ENCODE data around the gene OR52A1. TPM values are rescaled to one million over a fixed set of nuclear protein-coding genes. Genes with fewer than 3 reads are reported as not detected.

The OR52A1 gene
- polyA plus RNA-seq, 3 donors: not detected

DNA sequence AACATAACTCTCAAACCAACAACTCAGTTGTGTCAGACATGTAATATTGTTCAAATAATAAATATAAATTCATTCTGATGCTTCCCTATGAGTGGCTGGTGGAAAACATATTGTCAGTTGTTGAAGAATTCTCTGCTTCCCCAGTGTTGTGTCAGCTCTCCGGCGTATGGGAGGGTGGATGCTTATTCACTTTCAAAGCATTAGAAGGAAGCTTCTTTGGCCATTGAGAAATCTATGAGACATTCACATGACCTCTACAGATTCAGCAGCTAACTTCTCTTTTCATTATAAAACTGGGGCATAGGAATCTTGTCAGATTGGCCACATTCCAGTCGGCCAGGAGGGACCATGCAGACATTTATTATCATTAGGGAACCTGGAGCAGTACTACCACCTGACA lies 43.0 kb upstream of the OR52A1 start:
- Histone ChIP-seq H3K9me3 (replicated peaks in 1 of 2; ENCODE audit: control insufficient read depth in 1 of 2, insufficient read depth in 1 of 2, low read length in 2 of 2) (peaks cover 0 to 5% of the 10 kb centered on the region in 2 donors), H3K27me3 (ENCODE audit: control insufficient read depth in 2 of 2, insufficient read depth in 2 of 2, low read length in 2 of 2) (no peaks in the 10 kb centered on the region), H3K4me1 (ENCODE audit: control insufficient read depth in 1 of 2, insufficient read depth in 2 of 2, low read length in 2 of 2) (no peaks in the 10 kb centered on the region), H3K79me2 (ENCODE audit: insufficient read depth, low read length) (no peaks in the 10 kb centered on the region), H4K20me1 (ENCODE audit: insufficient read depth, low read length) (no peaks in the 10 kb centered on the region), H2AFZ (ENCODE audit: insufficient read depth, low read depth, low read length, poor library complexity, severe bottlenecking) (no peak overlapping the region), H3K4me2 (replicated peaks; ENCODE audit: extremely low read depth, low read length, poor library complexity, severe bottlenecking) (no peak overlapping the region), H3K27ac (ENCODE audit: low read depth in 1 of 2, low read length in 2 of 2) (no peak overlapping the region), H3K4me3 (replicated peaks in 1 of 3; ENCODE audit: low read depth in 2 of 3, low read length in 3 of 3) (no peak overlapping the region), H3K9ac (ENCODE audit: insufficient read depth, low read length, poor library complexity, severe bottlenecking) (no peak overlapping the region), H3K36me3 (replicated peaks in 1 of 2; ENCODE audit: control insufficient read depth in 1 of 2, insufficient read depth in 2 of 2, low read length in 2 of 2) (no peaks in the 10 kb centered on the region)
- H3K36me3 Mint-ChIP-seq: no peaks in the 10 kb centered on the region
- H3K27ac Mint-ChIP-seq: no peak overlapping the region
- no CpG with 5 or more reads among the region's 3 CpGs for WGBS (ENCODE audit: insufficient coverage)
- H3K27me3 Mint-ChIP-seq (ENCODE audit: low read depth in 3 of 3): peaks cover 0 to 3% (median 1%) of the 10 kb centered on the region in 3 donors
- DNase-seq: peak in 1 of 3 donors; percentile 11
- H3K4me3 Mint-ChIP-seq: no peak overlapping the region
- TF ChIP-seq, protein P1, sequence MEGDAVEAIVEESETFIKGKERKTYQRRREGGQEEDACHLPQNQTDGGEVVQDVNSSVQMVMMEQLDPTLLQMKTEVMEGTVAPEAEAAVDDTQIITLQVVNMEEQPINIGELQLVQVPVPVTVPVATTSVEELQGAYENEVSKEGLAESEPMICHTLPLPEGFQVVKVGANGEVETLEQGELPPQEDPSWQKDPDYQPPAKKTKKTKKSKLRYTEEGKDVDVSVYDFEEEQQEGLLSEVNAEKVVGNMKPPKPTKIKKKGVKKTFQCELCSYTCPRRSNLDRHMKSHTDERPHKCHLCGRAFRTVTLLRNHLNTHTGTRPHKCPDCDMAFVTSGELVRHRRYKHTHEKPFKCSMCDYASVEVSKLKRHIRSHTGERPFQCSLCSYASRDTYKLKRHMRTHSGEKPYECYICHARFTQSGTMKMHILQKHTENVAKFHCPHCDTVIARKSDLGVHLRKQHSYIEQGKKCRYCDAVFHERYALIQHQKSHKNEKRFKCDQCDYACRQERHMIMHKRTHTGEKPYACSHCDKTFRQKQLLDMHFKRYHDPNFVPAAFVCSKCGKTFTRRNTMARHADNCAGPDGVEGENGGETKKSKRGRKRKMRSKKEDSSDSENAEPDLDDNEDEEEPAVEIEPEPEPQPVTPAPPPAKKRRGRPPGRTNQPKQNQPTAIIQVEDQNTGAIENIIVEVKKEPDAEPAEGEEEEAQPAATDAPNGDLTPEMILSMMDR (IDR thresholded peaks at IDR 0.05): no peak
- intact Hi-C loops (cut with micrococcal nuclease): no loop called here
- H3K9me3 Mint-ChIP-seq: peaks cover 0 to 6% (median 2%) of the 10 kb centered on the region in 7 donors
- H3K4me1 Mint-ChIP-seq: no peaks in the 10 kb centered on the region

DNA sequence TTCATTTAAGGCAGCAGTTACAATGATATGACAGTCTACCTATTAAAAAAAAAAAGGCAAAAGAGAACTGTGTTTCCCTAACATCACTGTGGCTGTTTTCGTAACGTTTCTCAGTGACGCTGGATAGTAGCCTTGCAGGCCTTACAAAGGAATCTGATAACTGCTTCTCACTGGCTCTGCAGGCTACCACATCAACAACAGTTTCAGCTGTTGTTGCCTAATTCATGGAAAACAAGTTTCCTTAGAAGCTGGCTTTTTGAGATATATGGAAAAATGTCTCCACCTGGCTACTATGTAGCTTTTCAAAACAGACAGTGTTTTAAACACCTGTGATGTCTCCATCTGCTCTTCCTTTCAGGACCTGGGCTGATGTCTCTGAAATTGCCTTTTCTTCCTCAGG lies 42.2 kb upstream of the OR52A1 start:
- H3K4me3 ChIP-seq (replicated peaks in 1 of 3; ENCODE audit: low read depth in 2 of 3, low read length in 3 of 3): no peak overlapping the region
- no peak overlapping the region for H3K4me2 ChIP-seq (replicated peaks; ENCODE audit: extremely low read depth, low read length, poor library complexity, severe bottlenecking)
- no peaks in the 10 kb centered on the region for H3K36me3 ChIP-seq (replicated peaks in 1 of 2; ENCODE audit: control insufficient read depth in 1 of 2, insufficient read depth in 2 of 2, low read length in 2 of 2)
- DNase-seq: no peak
- TF ChIP-seq, protein P1 (IDR thresholded peaks at IDR 0.05): no peak
- H3K27me3 Mint-ChIP-seq (ENCODE audit: low read depth in 3 of 3): peaks cover 0 to 3% (median 1%) of the 10 kb centered on the region in 3 donors
- H3K4me1 Mint-ChIP-seq: no peaks in the 10 kb centered on the region
- peaks cover 0 to 5% of the 10 kb centered on the region in 2 donors for H3K9me3 ChIP-seq (replicated peaks in 1 of 2; ENCODE audit: control insufficient read depth in 1 of 2, insufficient read depth in 1 of 2, low read length in 2 of 2)
- H3K9me3 Mint-ChIP-seq: peaks cover 0 to 6% (median 2%) of the 10 kb centered on the region in 7 donors
- no peak overlapping the region for H3K4me3 Mint-ChIP-seq
- no peak overlapping the region for H3K27ac ChIP-seq (ENCODE audit: low read depth in 1 of 2, low read length in 2 of 2)
- H3K9ac ChIP-seq (ENCODE audit: insufficient read depth, low read length, poor library complexity, severe bottlenecking): no peak overlapping the region
- H2AFZ ChIP-seq (ENCODE audit: insufficient read depth, low read depth, low read length, poor library complexity, severe bottlenecking): no peak overlapping the region
- H4K20me1 ChIP-seq (ENCODE audit: insufficient read depth, low read length): no peaks in the 10 kb centered on the region
- WGBS (ENCODE audit: insufficient coverage): no CpG with 5 or more reads among the region's 3 CpGs
- no peaks in the 10 kb centered on the region for H3K36me3 Mint-ChIP-seq
- H3K4me1 ChIP-seq (ENCODE audit: control insufficient read depth in 1 of 2, insufficient read depth in 2 of 2, low read length in 2 of 2): no peaks in the 10 kb centered on the region
- peak overlapping the region in 1 of 7 donors; percentile 17 for H3K27ac Mint-ChIP-seq
- no peaks in the 10 kb centered on the region for H3K79me2 ChIP-seq (ENCODE audit: insufficient read depth, low read length)
- no peaks in the 10 kb centered on the region for H3K27me3 ChIP-seq (ENCODE audit: control insufficient read depth in 2 of 2, insufficient read depth in 2 of 2, low read length in 2 of 2)
- intact Hi-C loops (cut with micrococcal nuclease): no loop called here

Data from CD14-positive monocyte (primary cell).